GM19193 (cell line): ENCODE measurements around the gene KRTAP4-16.
"Not testable (repeated sequence)": the region's sequence is repeated elsewhere in the genome, so short reads cannot be mapped to it uniquely, and the experiment has no call there.

Experiments used
- POLR2A ChIP-seq: IDR thresholded peaks from 4 replicates; pipeline ENCODE4 v1.6.1; 2011; ENCODE audit not compliant: insufficient read depth, insufficient read length; ENCODE audit errors: extremely low read depth

Gene KRTAP4-16

DNA sequence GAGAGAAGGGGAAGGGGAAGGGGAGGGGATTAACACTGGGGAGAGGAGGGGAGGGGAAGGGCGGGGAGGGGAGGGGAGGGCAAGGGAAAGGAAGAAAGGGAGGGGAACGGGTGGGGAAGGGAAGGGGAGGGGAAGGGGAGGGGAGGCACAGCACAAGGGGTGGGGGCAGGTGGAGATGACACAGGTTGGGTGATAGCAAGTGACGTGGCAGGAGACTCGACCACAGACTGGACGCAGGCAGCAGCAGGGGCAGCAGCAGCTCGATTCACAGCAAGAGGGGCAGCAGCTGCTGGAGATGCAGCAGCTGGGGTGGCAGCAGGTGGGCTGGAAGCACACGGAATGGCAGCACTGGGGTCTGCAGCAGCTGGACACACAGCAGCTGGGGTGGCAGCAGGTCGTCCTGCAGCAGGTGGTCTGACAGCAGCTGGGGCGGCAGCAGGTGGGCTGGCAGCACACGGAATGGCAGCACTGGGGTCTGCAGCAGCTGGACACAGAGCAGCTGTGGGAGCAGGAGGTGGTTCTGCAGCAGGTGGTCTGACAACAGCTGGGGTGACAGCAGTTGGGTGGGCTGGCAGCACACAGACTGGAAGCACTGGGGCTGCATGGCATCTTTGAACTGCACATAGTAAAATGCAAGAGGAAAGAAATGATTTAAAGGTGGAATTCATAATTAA, at the start of gene KRTAP4-16:
KRTAP4-16 (minus strand) TSS at position 624 of the 674 bp plus-strand sequence; CDS start at position 624, 0 bp downstream.
- TF ChIP-seq POLR2A = no peak

DNA sequence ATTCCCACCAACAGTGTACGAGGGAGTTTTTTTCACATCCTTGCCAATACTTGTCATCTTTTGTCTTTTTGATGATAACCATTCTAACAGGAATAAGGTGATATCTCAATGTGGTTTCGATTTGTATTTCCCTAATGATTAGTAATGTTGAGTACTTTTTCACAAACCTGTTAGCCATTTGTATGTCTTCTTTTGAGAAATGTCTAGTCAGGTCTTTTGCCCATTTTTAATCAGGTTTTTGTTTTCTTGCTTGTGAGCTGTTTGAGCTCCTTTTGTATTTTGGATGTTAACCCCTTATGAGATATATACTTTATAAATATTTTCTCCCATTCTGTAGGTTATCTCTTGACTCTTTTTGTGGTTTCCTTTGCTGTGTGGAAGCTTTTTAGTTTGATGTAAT, 49.5 kb upstream of the KRTAP4-16 start:
- no peak for TF ChIP-seq POLR2A

DNA sequence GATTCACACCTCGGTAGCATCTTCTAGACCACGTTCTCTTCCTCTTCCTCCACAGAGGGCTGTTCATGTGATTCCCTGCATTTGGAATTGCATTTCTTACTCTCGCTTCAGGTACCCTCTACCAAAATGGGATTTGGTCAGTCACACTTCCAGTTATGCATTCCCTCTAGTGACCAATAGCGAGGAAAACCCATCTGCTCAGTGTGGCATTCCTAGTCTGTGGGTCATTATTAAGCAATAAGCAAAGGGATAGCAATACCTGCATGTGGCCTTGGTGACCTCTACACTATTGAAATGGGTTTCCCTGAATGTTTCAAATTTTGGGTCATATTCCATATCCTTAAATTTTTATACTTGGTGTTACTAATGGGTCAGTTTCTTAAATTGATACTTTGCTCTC, 48.0 kb upstream of the KRTAP4-16 start:
- TF ChIP-seq POLR2A = no peak

DNA sequence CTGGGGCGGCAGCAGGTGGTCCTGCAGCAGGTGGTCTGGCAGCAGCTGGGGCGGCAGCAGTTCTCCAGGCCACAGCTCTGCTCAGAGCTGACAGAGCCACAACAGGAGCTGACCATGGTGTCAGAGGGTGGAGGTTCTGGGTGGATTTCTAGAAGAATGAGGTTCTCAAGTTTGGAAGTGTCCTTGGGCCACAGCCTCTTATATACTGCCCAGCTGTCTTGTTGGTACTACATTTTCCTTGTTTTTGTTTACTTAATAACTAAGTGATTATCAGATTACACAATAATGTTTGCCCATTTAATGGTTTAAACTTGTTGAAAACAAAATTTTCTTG, 47.6 kb upstream of the KRTAP4-16 start, which contains the start of gene KRTAP4-5:
KRTAP4-5 (minus strand) TSS at position 174 of the 334 bp plus-strand sequence; CDS start at position 116, 58 bp downstream.
- no peak for TF ChIP-seq POLR2A

DNA sequence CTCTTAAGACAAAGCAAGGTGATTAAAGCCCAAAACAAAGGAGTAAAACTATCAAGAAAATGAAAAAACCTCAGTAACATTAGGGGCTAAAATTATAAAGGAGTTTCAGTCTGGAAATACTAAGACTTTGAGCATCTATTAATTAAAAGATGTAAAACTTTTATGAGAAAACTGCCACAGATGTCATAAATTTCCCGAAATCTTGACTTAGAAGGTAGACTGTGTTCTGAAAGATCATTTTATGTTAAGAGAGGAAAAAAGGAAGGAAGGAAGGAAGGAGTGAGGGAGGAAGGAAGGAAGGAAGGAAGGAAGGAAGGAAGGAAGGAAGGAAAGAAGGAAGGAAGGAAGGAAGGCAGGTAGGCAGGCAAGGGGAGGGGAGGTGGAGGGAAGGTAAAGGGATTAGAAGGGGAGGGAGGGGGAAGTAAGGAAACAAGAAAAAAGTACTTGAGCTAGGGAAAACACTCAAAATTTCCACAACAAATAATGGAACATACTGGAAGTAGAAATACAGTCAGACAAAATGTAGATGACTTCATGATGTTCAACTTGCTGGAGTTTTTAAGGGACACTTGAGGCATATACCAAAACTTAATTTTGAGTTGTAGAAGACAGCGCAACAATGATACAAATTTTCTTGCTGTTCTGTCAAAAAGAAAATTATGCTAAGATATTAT, 45.7 kb upstream of the KRTAP4-16 start:
- no peak for TF ChIP-seq POLR2A

DNA sequence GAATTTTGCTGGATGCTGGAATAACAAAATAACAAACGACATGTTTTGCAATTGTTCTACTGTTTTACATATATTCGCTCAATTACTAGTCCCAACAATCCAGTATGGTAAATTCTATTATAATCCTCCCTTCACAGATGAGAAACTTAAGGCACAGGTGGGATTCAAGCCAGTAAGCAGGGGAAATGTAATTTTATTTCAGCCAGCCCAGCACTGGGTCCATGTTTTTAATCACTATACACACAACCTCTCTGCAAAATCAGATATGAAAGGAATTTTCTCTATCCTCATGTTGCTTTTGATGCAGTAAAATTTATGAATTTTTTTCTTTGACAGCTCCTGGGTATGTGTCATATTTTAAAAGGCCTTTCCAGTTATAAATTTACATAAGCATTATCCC, 43.3 kb upstream of the KRTAP4-16 start:
- no peak for TF ChIP-seq POLR2A

DNA sequence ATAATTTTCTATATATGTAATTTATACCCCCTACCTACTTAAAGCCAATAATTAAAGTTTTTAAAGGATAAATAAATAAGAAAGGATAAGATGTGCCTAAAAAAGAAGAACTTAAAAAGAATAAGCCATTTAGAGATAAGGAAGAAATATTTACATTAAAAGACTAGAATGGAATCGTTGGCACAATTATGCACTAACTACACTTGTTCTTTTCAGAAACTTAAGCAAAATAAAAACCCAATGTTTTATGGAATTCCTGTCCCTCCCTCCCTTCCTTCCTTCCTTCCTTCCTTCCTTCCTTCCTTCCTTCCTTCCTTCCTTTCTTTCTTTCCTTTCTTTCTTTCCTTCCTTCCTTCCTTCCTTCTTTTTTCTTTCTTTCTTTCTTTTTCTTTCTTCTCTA, 42.8 kb upstream of the KRTAP4-16 start:
- TF ChIP-seq POLR2A = no peak

DNA sequence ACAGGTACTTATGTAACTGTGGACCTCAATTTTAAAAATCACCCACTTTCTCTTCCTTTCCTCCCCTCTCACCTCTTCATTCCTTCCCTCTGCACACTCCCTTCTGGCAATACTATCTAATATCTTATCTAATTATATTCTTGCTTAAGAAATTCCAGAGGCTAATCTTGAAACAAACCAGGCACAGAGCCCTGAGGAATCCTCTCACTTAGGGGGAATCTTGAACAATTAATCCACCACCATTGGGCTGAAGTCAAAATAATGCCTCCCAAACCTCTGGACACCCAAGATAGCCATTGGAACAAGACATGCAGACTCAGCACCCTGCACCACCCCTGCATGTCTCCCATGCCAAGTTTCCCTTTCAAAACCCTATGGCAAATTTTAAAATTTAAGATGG, 39.4 kb upstream of the KRTAP4-16 start:
- no peak for TF ChIP-seq POLR2A

DNA sequence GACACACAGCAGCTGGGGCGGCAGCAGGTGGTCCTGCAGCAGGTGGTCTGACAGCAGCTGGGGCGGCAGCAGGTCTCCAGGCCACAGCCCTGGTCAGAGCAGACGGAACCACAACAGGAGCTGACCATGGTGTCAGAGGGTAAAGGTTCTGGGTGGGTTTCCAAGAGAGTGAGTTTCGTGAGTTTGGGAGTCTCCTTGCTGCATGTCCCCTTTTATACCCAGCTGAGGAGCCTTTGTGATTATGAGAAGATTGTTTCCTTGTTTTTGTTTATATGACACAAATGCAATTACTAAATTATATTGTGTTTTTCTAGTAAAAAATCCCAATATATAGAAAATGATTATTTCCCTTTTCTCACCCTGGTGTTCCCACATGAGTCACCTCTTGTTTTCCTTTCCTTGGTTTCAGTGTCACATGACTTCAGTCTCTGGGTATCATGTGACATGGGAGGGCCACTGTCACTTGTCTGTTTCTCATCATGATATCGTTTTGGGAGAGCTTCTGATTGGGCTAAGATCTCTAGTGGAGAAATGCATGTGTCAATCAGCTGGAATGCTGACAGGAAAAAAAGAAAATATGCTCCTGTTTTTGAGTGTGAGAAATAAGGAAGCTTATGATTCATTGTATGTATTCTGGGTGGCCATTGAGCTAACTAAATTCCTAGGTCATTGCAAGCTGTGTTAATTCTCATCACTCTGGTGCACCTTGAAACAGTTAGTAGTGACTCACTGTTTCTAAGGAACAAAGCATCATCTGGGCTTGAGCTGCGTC, 38.5 kb upstream of the KRTAP4-16 start, which contains the start of gene KRTAP4-6:
KRTAP4-6 (minus strand) TSS at position 185 of the 772 bp plus-strand sequence; CDS start at position 128, 57 bp downstream.
- no peak for TF ChIP-seq POLR2A

DNA sequence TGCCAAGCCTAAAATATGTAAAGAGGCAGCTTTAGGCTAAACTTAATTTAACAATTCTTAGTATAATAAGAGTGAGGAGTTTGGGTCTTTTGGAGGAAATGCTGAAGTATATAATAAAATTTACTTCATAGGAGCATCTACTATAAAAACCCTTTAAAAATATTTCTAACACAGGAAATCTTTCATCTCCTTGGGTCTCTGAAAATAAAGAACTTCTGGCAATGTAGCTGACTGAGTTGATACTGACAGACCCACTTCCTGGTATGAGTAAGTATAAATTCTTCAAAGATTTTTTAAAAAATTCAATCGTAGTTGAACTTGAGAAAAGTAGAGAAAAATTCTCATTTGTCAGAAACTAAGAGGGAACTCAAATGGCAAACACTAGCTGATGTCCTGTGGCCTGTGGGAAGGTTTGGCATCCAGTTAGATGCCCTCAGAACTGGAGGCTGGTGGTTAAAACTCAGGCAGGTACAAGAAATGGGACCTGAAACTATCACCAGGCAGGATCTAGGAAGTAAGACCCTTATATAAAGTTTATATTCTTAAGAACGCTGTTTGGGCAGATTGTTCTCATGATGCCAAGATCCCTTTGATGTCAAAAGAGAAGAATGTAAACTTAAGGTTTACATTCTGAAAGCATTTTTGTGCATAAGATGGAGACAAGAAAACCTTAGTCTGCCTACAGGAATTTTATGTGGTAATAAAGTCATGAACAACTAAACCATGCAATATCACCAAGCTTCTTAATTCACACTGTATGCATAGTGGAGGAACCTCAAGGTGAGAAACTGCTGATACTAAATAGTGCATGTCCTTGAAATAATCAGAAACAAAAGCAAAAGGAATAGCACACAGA, 32.1 kb upstream of the KRTAP4-16 start:
- TF ChIP-seq POLR2A = no peak

DNA sequence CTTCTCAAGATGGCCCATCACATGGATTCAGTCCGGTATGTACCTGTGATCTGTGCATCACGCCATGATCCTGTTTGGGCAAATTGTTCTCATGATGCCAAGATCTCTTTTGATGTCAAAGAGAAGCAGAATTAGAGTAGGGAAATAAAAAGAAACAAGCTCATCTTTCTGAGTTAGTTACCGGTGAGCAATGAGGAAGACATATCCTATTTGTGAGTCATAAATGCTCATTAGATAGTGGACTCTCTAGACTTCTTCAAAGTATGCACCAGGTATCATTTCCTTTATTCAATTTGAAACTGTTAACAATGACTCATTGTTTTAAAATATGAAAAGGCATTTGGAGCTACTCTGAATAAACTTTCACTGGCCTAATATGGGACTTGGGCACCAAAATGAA, 30.0 kb upstream of the KRTAP4-16 start:
- TF ChIP-seq POLR2A = no peak

DNA sequence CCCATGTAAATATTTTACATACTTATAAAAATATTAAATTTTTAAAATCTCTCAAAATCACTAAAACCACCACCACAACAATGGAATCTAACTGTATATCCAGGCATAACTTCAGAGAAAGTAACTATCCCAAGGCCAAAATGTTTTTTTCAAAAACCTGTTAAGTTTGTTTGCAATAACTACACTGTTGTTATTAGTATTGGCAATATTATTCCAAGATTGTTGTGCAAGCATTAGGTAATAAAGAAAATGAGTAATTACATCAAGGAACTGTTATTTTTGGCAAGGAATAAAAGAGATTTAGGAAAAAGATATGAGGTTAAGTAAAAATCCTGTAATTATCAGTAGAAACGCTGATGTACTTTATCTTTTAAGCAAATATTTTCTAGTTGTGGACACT, 25.4 kb upstream of the KRTAP4-16 start:
- TF ChIP-seq POLR2A = no peak

DNA sequence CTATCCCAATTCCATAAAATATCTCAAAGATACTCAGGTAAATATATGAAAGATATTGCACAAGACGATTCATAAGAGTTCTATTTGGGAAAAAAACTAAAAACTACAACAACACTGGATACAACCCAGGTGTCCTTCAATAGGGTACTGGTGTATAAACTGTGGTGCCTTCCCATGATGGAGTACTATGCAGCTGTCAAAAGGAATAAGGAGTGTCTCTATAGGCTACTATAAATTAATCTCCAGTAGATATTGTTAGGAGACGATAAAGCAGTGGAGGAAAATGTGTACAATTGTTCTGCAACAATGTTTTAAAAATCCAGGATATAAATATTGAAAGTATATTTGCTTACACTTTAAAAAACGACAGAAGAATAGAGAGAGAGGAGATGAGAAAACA, 24.4 kb upstream of the KRTAP4-16 start:
- no peak for TF ChIP-seq POLR2A

DNA sequence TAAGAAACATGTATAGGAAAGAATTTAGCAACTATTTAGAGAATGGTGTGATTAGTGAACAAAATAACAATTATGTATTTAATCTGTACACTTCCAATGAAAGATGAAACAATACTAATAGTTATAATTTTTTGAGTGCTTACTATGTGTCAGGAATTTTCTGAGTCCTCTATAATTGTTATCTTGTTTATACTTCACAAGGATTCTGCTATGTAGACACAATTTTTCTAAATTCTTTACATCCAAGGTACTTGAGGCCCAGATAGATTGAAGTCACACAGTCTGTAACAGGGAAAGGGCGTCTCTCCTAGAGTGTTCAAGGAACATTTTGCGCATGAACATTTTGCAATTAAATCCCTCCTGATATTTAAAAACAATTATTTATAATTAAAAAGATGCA, 23.1 kb upstream of the KRTAP4-16 start:
- TF ChIP-seq POLR2A = no peak

DNA sequence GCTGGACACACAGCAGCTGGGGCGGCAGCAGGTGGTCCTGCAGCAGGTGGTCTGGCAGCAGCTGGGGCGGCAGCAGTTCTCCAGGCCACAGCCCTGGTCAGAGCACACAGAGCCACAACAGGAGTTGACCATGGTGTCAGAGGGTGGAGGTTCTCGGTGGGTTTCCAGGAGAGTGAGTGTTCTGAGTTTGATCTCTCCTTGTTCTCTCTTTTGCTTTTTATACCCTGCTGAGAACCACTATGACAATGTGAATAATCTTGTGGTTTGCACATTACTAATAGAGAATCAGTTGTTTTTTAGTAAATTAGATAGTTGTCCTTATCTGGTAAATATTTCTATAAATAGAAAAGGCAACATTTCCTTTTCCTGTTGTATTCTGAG, 22.0 kb upstream of the KRTAP4-16 start, which contains the start of gene KRTAP4-12:
KRTAP4-12 (minus strand) TSS at position 192 of the 381 bp plus-strand sequence; CDS start at position 132, 60 bp downstream.
- TF ChIP-seq POLR2A = not testable (repeated sequence)
